ENCODE measurements around the gene GPHB5. TPM values are rescaled to one million over a fixed set of nuclear protein-coding genes. Genes with fewer than 3 reads are reported as not detected.

Gene GPHB5
- total and polyA plus RNA-seq, 2 experiments from 2014 or later = not detected

- DNase-seq (ENCODE audit: low spot score) (no peak), ATAC-seq (no peak)
- H3K27me3 ChIP-seq (ENCODE audit: insufficient read depth) = no peaks in the 10 kb centered on the region
- Mint-ChIP-seq H3K4me3 (no peak overlapping the region), H3K9me3 (peaks cover 30% of the 10 kb centered on the region), H3K36me3 (ENCODE audit: low read depth) (peaks cover 25% of the 10 kb centered on the region), H3K27me3 (ENCODE audit: insufficient read depth, low read depth, poor library complexity) (no peaks in the 10 kb centered on the region), H3K4me1 (peaks cover 7% of the 10 kb centered on the region; the same call in 1 of the 3 replicates), H3K27ac (no peak overlapping the region)
- no peaks in the 10 kb centered on the region for H4K20me1 ChIP-seq (replicated peaks; ENCODE audit: insufficient read depth)
- H3K4me2 ChIP-seq = no peak overlapping the region
- H3K36me3 ChIP-seq (ENCODE audit: insufficient read depth) = no peaks in the 10 kb centered on the region
- no peaks in the 10 kb centered on the region for H3K79me2 ChIP-seq (replicated peaks; ENCODE audit: insufficient read depth)
- peaks cover 2% of the 10 kb centered on the region; the same call in 1 of the 2 replicates for H3K9me2 ChIP-seq (ENCODE audit: insufficient read depth)
- no peaks in the 10 kb centered on the region for H3F3A ChIP-seq (replicated peaks; ENCODE audit: low read depth)
- H3K4me3 ChIP-seq = no peak overlapping the region
- H2AFZ ChIP-seq = no peak overlapping the region
- no peak for TF ChIP-seq STAT1 (IDR thresholded peaks at IDR 0.05; ENCODE audit: unreplicated experiment)
- no peak for TF ChIP-seq ZNF462 (CRISPR knock-in tag; IDR thresholded peaks at IDR 0.05)
- TF ChIP-seq JUNB (IDR thresholded peaks at IDR 0.05; ENCODE audit: unreplicated experiment) = no peak
- no peak for TF ChIP-seq EZH2 (IDR thresholded peaks at IDR 0.05; ENCODE audit: low read depth, unreplicated experiment)
- TF ChIP-seq POLR2AphosphoS5 (IDR thresholded peaks at IDR 0.05; ENCODE audit: low read depth) = no peak
- TF ChIP-seq REST (IDR thresholded peaks at IDR 0.05; ENCODE audit: unreplicated experiment) = no peak
- TF ChIP-seq NANOG (IDR thresholded peaks at IDR 0.05; ENCODE audit: borderline replicate concordance) = no peak
- TF ChIP-seq ZNF331 (CRISPR knock-in tag; IDR thresholded peaks at IDR 0.05; ENCODE audit: low read depth) = no peak
- TF ChIP-seq ZNF114 (CRISPR knock-in tag; IDR thresholded peaks at IDR 0.05) = no peak
- no peak for TF ChIP-seq CREB1 (CRISPR knock-in tag; IDR thresholded peaks at IDR 0.05; ENCODE audit: low read depth)
- no peak for TF ChIP-seq ETS1 (IDR thresholded peaks at IDR 0.05)
- no peak for TF ChIP-seq CTCF (conservative IDR thresholded peaks at IDR 0.05; ENCODE audit: low read depth in 2 of 2)
- no peak for TF ChIP-seq EZH2phosphoT487 (IDR thresholded peaks at IDR 0.05; ENCODE audit: unreplicated experiment)
- H3K4me1 ChIP-seq (ENCODE audit: insufficient read depth) = no peaks in the 10 kb centered on the region
- H3K27ac ChIP-seq (ENCODE audit: low read depth) = no peak overlapping the region
These were observed 50.0 kb downstream of the GPHB5 start for GRCh38 chr14:63268771-63269170.

Measured in GM23338 (cell line).